SU-DHL-6 (cell line): ENCODE measurements around the gene ZNF662.

ENCODE experiments used
- H2AFZ ChIP-seq: fragments of 200-600 bp; sonication (generic); 2 replicates; pipeline ENCODE4 v1.6.1; 2014; ENCODE audit warnings: low read depth, mild to moderate bottlenecking, moderate library complexity, mixed read lengths, antibody characterized with exemption, low read length; ENCODE audit not compliant: severe bottlenecking
- H3F3A ChIP-seq: fragments of 200-600 bp; shearing (Covaris generic); 2 replicates; pipeline ENCODE4 v1.6.0; 2016; ENCODE audit warnings: antibody characterized with exemption, mild to moderate bottlenecking; ENCODE audit not compliant: insufficient read depth
- H3K27ac ChIP-seq: fragments of 200-600 bp; sonication (generic); 2 replicates; pipeline ENCODE4 v1.5.1; 2016; ENCODE audit warnings: low read depth, mild to moderate bottlenecking, low read length, moderate library complexity, mixed read lengths
- H3K27me3 ChIP-seq: fragments of 200-600 bp; sonication (generic), shearing (Covaris generic); 2 replicates; pipeline ENCODE4 v1.6.0; 2014; ENCODE audit warnings: mild to moderate bottlenecking, low read length
- H3K36me3 ChIP-seq: fragments of 200-600 bp; sonication (generic); 2 replicates; pipeline ENCODE4 v1.6.1; 2014; ENCODE audit warnings: mild to moderate bottlenecking, low read length, mixed read lengths
- H3K4me2 ChIP-seq: fragments of 300-600, 200-600 bp; shearing (Covaris generic), sonication (generic); 2 replicates; pipeline ENCODE4 v1.6.0; 2014; ENCODE audit warnings: low read length, low read depth, mild to moderate bottlenecking; ENCODE audit not compliant: poor library complexity, severe bottlenecking
- H3K4me3 ChIP-seq: fragments of 200-600 bp; sonication (generic); 2 replicates; pipeline ENCODE4 v1.5.1; 2014; ENCODE audit warnings: antibody characterized with exemption, low read length, mild to moderate bottlenecking, mixed read lengths; ENCODE audit not compliant: insufficient read depth, poor library complexity, severe bottlenecking
- H3K79me2 ChIP-seq: fragments of 200-600 bp; sonication (generic); 2 replicates; pipeline ENCODE4 v1.6.1; 2014; ENCODE audit warnings: mild to moderate bottlenecking, low read length, moderate library complexity; ENCODE audit not compliant: insufficient read depth
- H3K9ac ChIP-seq: fragments of 200-600 bp; sonication (generic); 2 replicates; pipeline ENCODE4 v1.7.0; 2014; ENCODE audit warnings: mild to moderate bottlenecking, low read length
- H3K9me2 ChIP-seq: fragments of 200-600 bp; sonication (generic); replicated peaks from 2 replicates; pipeline ENCODE4 v1.6.1; 2014; ENCODE audit warnings: low read length; ENCODE audit not compliant: insufficient read depth
- H3K9me3 ChIP-seq: fragments of 200-600 bp; sonication (generic); 2 replicates; pipeline ENCODE4 v1.6.1; 2014; ENCODE audit warnings: low read length, mixed read lengths; ENCODE audit not compliant: insufficient read depth
- H4K20me1 ChIP-seq: fragments of 200-600 bp; sonication (generic); 2 replicates; pipeline ENCODE4 v1.6.1; 2014; ENCODE audit warnings: low read depth, mild to moderate bottlenecking, antibody characterized with exemption, low read length, moderate library complexity, mixed read lengths
- EZH2phosphoT487 ChIP-seq: fragments of 200-600 bp; sonication (generic), shearing (Covaris generic); conservative IDR thresholded peaks from 2 replicates; pipeline ENCODE4 v1.6.1; 2018; ENCODE audit warnings: mild to moderate bottlenecking, antibody characterized with exemption, low read length, moderate library complexity, mixed read lengths
- TF ChIP-seq, protein P1 (sequence below): fragments of 200-600 bp; sonication (generic); IDR thresholded peaks from one replicate; pipeline ENCODE4 v1.5.1; 2017; ENCODE audit warnings: antibody characterized with exemption, mild to moderate bottlenecking, low read length, moderate library complexity; ENCODE audit not compliant: insufficient read depth, poor library complexity, severe bottlenecking

The ZNF662 gene

DNA sequence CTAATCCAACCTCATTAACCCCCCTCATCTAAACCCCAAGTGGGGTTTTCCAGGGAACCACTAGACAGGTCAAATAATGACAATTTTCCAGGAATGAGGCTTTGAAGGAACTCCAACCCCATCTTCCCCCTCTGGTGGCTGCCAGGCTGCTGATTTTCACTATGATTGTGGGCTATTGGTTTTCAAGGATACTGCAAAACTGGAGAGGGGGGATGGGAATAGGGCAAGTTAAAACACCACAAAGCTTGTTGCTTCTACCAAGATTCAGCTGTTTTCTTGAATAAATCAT is 10.4 kb upstream of the ZNF662 start:
- no peak overlapping the region for H3K27ac ChIP-seq
- H3K9me2 ChIP-seq = no peaks in the 10 kb centered on the region
- no peak overlapping the region for H3K9ac ChIP-seq
- H3K36me3 ChIP-seq = no peaks in the 10 kb centered on the region
- H2AFZ ChIP-seq = no peak overlapping the region
- no peaks in the 10 kb centered on the region for H3K79me2 ChIP-seq
- H3K4me2 ChIP-seq = no peak overlapping the region
- no peaks in the 10 kb centered on the region for H3K9me3 ChIP-seq
- no peaks in the 10 kb centered on the region for H3F3A ChIP-seq
- TF ChIP-seq, protein P1, sequence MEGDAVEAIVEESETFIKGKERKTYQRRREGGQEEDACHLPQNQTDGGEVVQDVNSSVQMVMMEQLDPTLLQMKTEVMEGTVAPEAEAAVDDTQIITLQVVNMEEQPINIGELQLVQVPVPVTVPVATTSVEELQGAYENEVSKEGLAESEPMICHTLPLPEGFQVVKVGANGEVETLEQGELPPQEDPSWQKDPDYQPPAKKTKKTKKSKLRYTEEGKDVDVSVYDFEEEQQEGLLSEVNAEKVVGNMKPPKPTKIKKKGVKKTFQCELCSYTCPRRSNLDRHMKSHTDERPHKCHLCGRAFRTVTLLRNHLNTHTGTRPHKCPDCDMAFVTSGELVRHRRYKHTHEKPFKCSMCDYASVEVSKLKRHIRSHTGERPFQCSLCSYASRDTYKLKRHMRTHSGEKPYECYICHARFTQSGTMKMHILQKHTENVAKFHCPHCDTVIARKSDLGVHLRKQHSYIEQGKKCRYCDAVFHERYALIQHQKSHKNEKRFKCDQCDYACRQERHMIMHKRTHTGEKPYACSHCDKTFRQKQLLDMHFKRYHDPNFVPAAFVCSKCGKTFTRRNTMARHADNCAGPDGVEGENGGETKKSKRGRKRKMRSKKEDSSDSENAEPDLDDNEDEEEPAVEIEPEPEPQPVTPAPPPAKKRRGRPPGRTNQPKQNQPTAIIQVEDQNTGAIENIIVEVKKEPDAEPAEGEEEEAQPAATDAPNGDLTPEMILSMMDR = no peak
- TF ChIP-seq EZH2phosphoT487 = no peak
- H3K4me3 ChIP-seq = no peak overlapping the region
- H4K20me1 ChIP-seq = no peaks in the 10 kb centered on the region
- no peaks in the 10 kb centered on the region for H3K27me3 ChIP-seq

GRCh38 chr3:42898896-42899675 is 6.9 kb upstream of the ZNF662 start:
- Histone ChIP-seq H3F3A (no peaks in the 10 kb centered on the region), H2AFZ (no peak overlapping the region), H3K4me3 (no peak overlapping the region), H3K9ac (no peak overlapping the region), H3K9me3 (no peaks in the 10 kb centered on the region), H3K4me2 (no peak overlapping the region), H3K27me3 (no peaks in the 10 kb centered on the region), H3K79me2 (no peaks in the 10 kb centered on the region), H4K20me1 (no peaks in the 10 kb centered on the region), H3K9me2 (no peaks in the 10 kb centered on the region), H3K27ac (no peak overlapping the region), H3K36me3 (no peaks in the 10 kb centered on the region)
- no peak for TF ChIP-seq EZH2phosphoT487
- TF ChIP-seq, protein P1 = no peak

- Histone ChIP-seq H3K79me2 (no peaks in the 10 kb centered on the region), H3K4me3 (no peak overlapping the region), H3K27me3 (no peaks in the 10 kb centered on the region), H3K27ac (no peak overlapping the region), H3K9me2 (no peaks in the 10 kb centered on the region), H2AFZ (no peak overlapping the region), H3K4me2 (no peak overlapping the region), H3K36me3 (no peaks in the 10 kb centered on the region), H3F3A (no peaks in the 10 kb centered on the region), H3K9me3 (no peaks in the 10 kb centered on the region), H4K20me1 (no peaks in the 10 kb centered on the region), H3K9ac (no peak overlapping the region)
- TF ChIP-seq EZH2phosphoT487 = no peak
- TF ChIP-seq, protein P1 = no peak
Measured at GRCh38 chr3:42900226-42901072, 5.5 kb upstream of the ZNF662 start.
